Endometrium (tissue), 2 donors: ENCODE results near the gene CSF2.

Source experiments
- FAIRE-seq: peaks from 2 replicates; lab custom pipeline; 2012; peaks lifted over from hg19 to GRCh38; lab: Jason Lieb, UNC
- donor health status: control.
- donor health status: control.

Gene CSF2

GRCh38 chr5:132073231-132074013 is at the start of gene CSF2:
TSS of gene CSF2 (plus strand) at chr5:132073789. CDS start at chr5:132073824, 35 bp downstream.
- no peak for FAIRE-seq

GRCh38 chr5:132024117-132024435 is 49.5 kb upstream of the CSF2 start:
- FAIRE-seq, result no peak

GRCh38 chr5:132024789-132025402 is 48.7 kb upstream of the CSF2 start:
- FAIRE-seq, result no peak

- FAIRE-seq, result no peak
Observed at GRCh38 chr5:132025403-132025971, 48.1 kb upstream of the CSF2 start.

GRCh38 chr5:132026516-132027008 is 47.0 kb upstream of the CSF2 start:
- FAIRE-seq, result no peak

- FAIRE-seq, result no peak
Observed at GRCh38 chr5:132027027-132027426, 46.6 kb upstream of the CSF2 start.

DNA sequence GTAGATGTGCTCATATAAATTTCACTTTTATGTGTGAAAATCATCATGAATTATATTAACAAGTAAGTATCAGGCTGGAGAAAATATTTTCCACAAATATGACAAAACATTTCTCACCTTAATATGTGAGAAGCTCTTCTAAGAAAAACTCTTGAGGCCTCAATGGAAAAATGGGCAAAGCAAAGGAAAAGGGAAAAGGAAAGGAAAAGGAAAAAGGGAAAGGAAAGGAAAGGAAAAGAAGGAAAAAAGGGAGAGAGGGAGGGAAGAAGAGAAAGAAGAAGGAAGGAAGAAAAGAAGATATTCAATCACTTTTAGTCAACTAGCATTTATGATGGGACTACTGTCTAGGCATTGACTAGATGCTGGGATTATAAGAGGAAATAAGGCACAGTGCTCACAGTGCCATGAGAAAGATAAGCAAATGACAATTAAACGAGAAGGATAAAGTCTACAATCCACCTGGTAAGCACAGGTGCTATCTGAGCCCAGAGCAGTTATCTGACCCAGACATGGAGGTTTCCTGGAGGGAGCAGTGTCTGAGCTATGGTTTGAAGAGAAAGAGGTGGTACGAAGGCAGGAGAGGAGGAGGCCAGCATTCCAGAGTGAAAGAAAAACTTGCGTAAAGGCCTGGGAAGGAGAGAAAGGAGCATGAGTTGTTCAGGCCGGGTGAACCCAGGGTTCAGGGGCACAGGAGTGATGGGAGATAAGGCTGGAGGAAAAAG is 43.8 kb upstream of the CSF2 start:
- FAIRE-seq, result no peak

DNA sequence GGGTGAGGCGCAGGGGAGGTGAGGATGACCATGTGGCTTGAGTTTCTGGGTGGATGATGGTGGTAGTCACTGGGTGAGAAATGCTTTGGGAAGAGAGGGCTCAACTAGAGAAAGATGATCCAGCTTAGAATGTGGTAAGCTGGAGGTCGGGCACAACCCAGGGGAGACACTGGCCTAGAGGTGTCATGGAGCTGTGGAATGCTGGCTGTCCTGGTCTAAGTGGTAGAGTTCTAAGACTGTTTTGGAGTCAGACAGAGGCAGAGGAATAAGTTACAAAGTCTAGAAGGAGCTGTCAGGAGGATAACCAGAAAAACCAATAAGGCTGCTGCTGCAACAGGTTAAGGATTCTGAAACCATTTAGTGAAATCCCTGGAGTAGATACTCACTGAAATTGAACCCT is 43.0 kb upstream of the CSF2 start:
- no peak for FAIRE-seq

DNA sequence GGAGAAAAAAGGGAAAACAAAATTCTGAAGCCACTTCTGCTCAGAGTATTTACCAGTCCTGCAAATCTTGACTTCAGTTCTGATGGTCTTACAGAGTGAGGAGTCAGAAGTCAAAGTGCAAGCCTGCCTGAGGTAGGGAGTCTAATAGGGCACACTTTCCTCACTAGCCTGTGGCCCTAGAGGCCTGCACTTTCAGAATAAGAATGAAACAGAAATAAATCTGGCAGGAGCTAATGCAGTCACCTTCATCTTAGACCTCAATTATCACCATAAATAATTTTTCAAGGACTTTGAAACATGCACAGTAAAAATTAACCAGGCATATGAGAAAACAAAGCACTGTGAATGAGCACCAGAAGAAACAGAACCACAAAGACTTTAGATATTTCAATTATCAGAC is 41.4 kb upstream of the CSF2 start:
- FAIRE-seq, result no peak

GRCh38 chr5:132033122-132033521 is 40.5 kb upstream of the CSF2 start:
- FAIRE-seq, result no peak

- no peak for FAIRE-seq
Observed at GRCh38 chr5:132037353-132037752, 36.2 kb upstream of the CSF2 start.

- no peak for FAIRE-seq
Observed at GRCh38 chr5:132044207-132044606, 29.4 kb upstream of the CSF2 start.

GRCh38 chr5:132046880-132047299 is 26.7 kb upstream of the CSF2 start:
- FAIRE-seq, result no peak

DNA sequence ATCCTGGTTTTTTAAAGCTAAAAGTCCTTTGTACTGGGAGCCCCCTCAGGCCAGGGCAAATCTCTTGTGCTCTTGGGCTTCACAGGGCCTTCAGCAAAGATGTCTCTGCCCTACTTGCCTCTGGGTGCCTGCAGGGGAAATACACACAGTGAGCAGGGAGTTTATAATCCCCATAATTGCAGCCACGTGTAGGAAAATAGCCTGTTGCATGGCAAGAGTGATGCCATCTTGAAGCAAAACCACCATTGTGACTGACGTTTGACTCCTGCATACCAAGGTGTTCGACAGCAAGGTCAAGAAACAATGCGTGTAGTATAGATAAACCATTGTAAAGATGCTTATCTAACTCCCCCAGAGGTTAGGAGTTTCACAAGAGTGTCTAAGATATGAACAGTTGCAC is 24.5 kb upstream of the CSF2 start:
- no peak for FAIRE-seq

DNA sequence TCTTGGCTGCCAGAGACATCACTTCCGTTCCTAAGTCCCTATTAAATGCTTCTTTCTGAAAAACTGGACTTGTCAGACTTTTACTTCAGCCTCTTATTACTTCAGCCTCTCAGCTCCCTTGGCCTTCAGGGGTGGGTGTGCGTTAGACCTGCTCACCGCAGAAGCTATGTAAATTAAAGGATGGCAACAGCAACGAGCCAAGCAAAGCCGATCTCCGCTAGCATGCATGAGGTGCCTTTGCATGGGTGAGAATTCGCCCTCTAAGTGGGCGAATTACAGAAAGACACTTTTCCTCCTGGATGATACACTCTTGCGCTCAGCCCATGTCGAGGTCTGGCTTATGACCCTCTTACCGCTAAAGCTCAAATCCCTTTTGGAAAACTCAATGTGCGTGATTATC is 24.0 kb upstream of the CSF2 start:
- no peak for FAIRE-seq

- FAIRE-seq, result no peak
Observed at GRCh38 chr5:132050136-132050535, 23.5 kb upstream of the CSF2 start.

DNA sequence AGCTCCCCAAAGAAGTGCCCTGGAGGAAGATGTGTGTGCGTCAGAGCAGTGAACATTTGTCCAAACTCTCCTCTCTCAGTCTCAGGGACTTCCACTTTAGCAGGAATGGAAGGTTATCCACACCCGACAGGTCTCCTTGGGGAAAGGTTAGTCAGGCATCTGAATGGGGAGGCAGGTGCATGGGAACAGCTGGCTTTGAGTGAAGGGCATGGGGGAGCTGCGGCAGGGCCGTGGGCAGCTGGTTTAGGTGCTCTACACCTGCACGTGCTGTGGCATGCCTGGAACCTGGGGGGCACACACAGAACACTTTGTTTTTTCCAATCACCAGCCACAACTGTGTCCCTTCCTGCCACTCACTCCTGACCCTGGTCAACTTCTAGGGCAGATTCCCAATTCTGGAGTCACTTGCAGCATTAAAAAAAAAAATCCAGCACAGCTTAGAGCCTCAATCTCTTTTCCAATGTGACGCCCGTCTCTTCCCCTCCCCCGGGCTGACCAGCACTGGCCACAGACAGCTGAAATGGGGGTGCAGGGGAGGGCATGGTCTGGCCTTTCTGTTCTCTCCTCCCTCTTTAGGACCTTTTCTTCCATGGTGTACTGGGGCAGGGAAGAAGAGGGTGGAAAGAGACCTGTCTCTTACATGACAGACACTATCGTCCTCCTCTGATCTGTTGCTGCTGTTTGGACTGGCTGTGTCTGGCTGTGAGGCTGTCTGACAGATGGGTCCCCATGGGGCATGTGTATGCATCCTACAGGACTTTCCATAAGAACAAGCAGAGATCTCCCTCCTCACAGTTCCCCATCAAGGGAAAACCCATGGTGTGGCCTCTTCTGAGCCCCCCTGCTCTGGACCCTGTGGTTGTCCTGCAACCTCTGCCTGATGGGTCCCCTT is 22.7 kb upstream of the CSF2 start:
- FAIRE-seq, result no peak

- no peak for FAIRE-seq
Observed at GRCh38 chr5:132052520-132052919, 21.1 kb upstream of the CSF2 start.

DNA sequence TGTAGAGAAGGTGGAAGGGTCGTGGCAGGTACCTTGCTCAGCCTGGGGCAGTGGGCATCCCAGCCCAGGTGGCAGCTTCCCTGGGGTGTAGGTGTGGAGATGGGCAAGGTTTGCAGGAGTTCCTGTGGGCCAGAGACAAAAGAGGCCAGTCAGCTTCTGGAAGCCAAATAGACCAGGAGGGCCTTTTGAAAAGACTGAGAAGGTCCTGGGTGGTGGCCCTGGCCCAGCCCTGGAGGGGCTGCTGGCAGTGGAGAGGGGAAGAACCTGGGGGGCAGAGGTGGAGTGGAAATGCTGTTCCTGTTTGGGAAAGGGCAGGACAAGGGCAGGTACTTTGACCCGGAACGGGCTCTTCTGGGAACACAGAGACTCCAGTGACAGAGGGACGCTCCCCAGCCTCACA is 20.1 kb upstream of the CSF2 start:
- no peak for FAIRE-seq

GRCh38 chr5:132054031-132054696 is 19.4 kb upstream of the CSF2 start:
- no peak for FAIRE-seq
